Esophagus squamous epithelium (tissue), 5 donors: ENCODE measurements around the gene SDR42E1. TPM values are rescaled to one million over a fixed set of nuclear protein-coding genes. Genes with fewer than 3 reads are reported as not detected.

ENCODE experiments used
- DNase-seq: peaks from one replicate; lab custom pipeline; 2025; lab: John Stamatoyannopoulos, UW
- H3K27ac ChIP-seq, 4 donors: fragments of 200-600 bp; sonication (generic); one replicate each; pipeline ENCODE4 v1.5.1; 2016 to 2019; ENCODE audit warnings: mild to moderate bottlenecking in 1 of 4
- H3K27me3 ChIP-seq, 4 donors: fragments of 200-600 bp; sonication (generic); 1 replicate in 3 of 4; 2 replicates in 1 of 4; pipeline versions ENCODE4 v1.5.1 to v1.6.0; 2017 to 2021; ENCODE audit warnings: antibody characterized with exemption in 1 of 4
- H3K36me3 ChIP-seq, 3 donors: fragments of 200-600 bp; sonication (generic); one replicate each; pipeline ENCODE4 v1.5.1; 2016 to 2019
- H3K4me1 ChIP-seq, 3 donors: fragments of 200-600 bp; sonication (generic); one replicate each; pipeline ENCODE4 v1.5.1; 2017 to 2019
- H3K4me3 ChIP-seq, 4 donors: fragments of 200-600 bp; sonication (generic); 1 replicate in 3 of 4; 2 replicates in 1 of 4; pipeline ENCODE4 v1.5.1; 2016 to 2019; ENCODE audit warnings: mild to moderate bottlenecking in 2 of 4, moderate library complexity in 1 of 4
- H3K9me3 ChIP-seq, 3 donors: fragments of 200-600 bp; sonication (generic); one replicate each; pipeline ENCODE4 v1.5.1; 2016 to 2019
- CTCF ChIP-seq, 6 experiments: fragments of 450-650 bp in 4 of 6; fragments of 200-600 bp in 2 of 6; sonication (generic) in 2 of 6; IDR thresholded peaks; one replicate each; pipeline ENCODE4 v1.5.1; 2016 to 2019; ENCODE audit warnings: antibody characterized with exemption in 6 of 6, mild to moderate bottlenecking in 4 of 6, moderate library complexity in 4 of 6
- POLR2A ChIP-seq, 4 donors: fragments of 450-650 bp; IDR thresholded peaks; one replicate each; pipeline ENCODE4 v1.6.1; 2017; ENCODE audit warnings: antibody characterized with exemption in 4 of 4, mild to moderate bottlenecking in 4 of 4, moderate library complexity in 3 of 4
- WGBS, 2 donors: methylation state at CpG; one replicate each; pipeline ENCODE4 v1.1.5; 2018; 5-methylcytosine and 5-hydroxymethylcytosine counted together
- intact Hi-C: fragments of 100-400 bp; cut with DNase I; formaldehyde crosslinking; loops from one replicate; pipeline ENCODE4 v1.15.0; 2022
- total RNA-seq, 4 donors: library from RNA; depleted of rRNA; stranded (reverse); fragments of >200 nt; gene quantifications; one replicate each; pipeline ENCODE4 v1.1.0, GENCODE V29; 2016
- donor health status: DM: yes; HTN: yes; CAD: no.

The SDR42E1 gene
- total RNA-seq, 4 donors from 2014 or later = 7.1 to 15.3 (median 12.3) TPM

GRCh38 chr16:81956213-81956948 lies 54.9 kb downstream of the SDR42E1 start:
- WGBS, 2 donors = 66 to 78% methylated on average over 7 to 8 of the region's 9 CpGs
- intact Hi-C loops = no loop called here
- no peak overlapping the region for H3K4me3 ChIP-seq
- peaks cover 0 to 7% (median 6%) of the 10 kb centered on the region in 3 donors for H3K9me3 ChIP-seq
- TF ChIP-seq CTCF (IDR thresholded peaks at IDR 0.05) = no peak
- no peak for TF ChIP-seq POLR2A (IDR thresholded peaks at IDR 0.05)
- no peak overlapping the region for H3K27ac ChIP-seq
- H3K27me3 ChIP-seq = no peaks in the 10 kb centered on the region
- DNase-seq = no peak
- no peaks in the 10 kb centered on the region for H3K4me1 ChIP-seq
- H3K36me3 ChIP-seq = peaks cover 0 to 15% (median 0%) of the 10 kb centered on the region in 3 donors

- intact Hi-C loops = no loop called here
- TF ChIP-seq POLR2A (IDR thresholded peaks at IDR 0.05) = no peak
- TF ChIP-seq CTCF (IDR thresholded peaks at IDR 0.05) = no peak
- H3K27ac ChIP-seq = no peak overlapping the region
Measured at GRCh38 chr16:81951564-81951963, 59.7 kb downstream of the SDR42E1 start.

GRCh38 chr16:81946206-81946605 lies 65.1 kb downstream of the SDR42E1 start:
- Histone ChIP-seq H3K36me3 (peaks cover 0 to 41% (median 0%) of the 10 kb centered on the region in 3 donors), H3K4me3 (no peak overlapping the region), H3K4me1 (peaks cover 0 to 3% (median 0%) of the 10 kb centered on the region in 3 donors), H3K9me3 (peaks cover 0 to 4% (median 3%) of the 10 kb centered on the region in 3 donors), H3K27me3 (no peaks in the 10 kb centered on the region), H3K27ac (no peak overlapping the region)
- intact Hi-C loops = no loop called here
- TF ChIP-seq POLR2A (IDR thresholded peaks at IDR 0.05) (no peak), CTCF (IDR thresholded peaks at IDR 0.05) (no peak)
- no peak for DNase-seq
- 77 to 79% methylated on average over 4 of the region's 5 CpGs for WGBS, 2 donors

More at GRCh38 chr16:81951564-81951963, 59.7 kb downstream of the SDR42E1 start:
- Histone ChIP-seq H3K4me1 (no peaks in the 10 kb centered on the region), H3K4me3 (no peak overlapping the region), H3K9me3 (peaks cover 0 to 13% (median 11%) of the 10 kb centered on the region in 3 donors), H3K36me3 (peaks cover 0 to 28% (median 0%) of the 10 kb centered on the region in 3 donors), H3K27me3 (no peaks in the 10 kb centered on the region)
- no peak for DNase-seq
- 69 to 88% methylated on average over 2 of the region's 2 CpGs for WGBS, 2 donors

- intact Hi-C loops = no loop called here
- WGBS, 2 donors = 70 to 91% methylated on average over 1 of the region's 1 CpG
- Histone ChIP-seq H3K27me3 (no peaks in the 10 kb centered on the region), H3K27ac (no peak overlapping the region), H3K4me3 (no peak overlapping the region), H3K36me3 (peaks cover 0 to 36% (median 0%) of the 10 kb centered on the region in 3 donors), H3K9me3 (no peaks in the 10 kb centered on the region), H3K4me1 (peaks cover 0 to 8% (median 0%) of the 10 kb centered on the region in 3 donors)
- TF ChIP-seq POLR2A (IDR thresholded peaks at IDR 0.05) (no peak), CTCF (IDR thresholded peaks at IDR 0.05) (no peak)
- DNase-seq = no peak
Measured at GRCh38 chr16:81945665-81946064, 65.6 kb downstream of the SDR42E1 start.

- TF ChIP-seq POLR2A (IDR thresholded peaks at IDR 0.05) (no peak), CTCF (IDR thresholded peaks at IDR 0.05) (no peak)
- intact Hi-C loops = no loop called here
- WGBS, 2 donors = 85 to 93% methylated on average over 7 of the region's 7 CpGs
Measured at GRCh38 chr16:81942007-81942601, 69.2 kb downstream of the SDR42E1 start.

More at GRCh38 chr16:81942007-81942601, 69.2 kb downstream of the SDR42E1 start:
- peaks cover 0 to 30% (median 0%) of the 10 kb centered on the region in 3 donors for H3K36me3 ChIP-seq
- H3K4me1 ChIP-seq = peaks cover 0 to 28% (median 12%) of the 10 kb centered on the region in 3 donors
- H3K4me3 ChIP-seq = no peak overlapping the region
- no peak overlapping the region for H3K27ac ChIP-seq
- no peaks in the 10 kb centered on the region for H3K9me3 ChIP-seq
- no peak for DNase-seq
- H3K27me3 ChIP-seq = no peaks in the 10 kb centered on the region
